Raji (cell line): ENCODE results near the gene MEIS2.

Source experiments
- POLR2A ChIP-seq: IDR thresholded peaks from 2 replicates; pipeline ENCODE4 v1.6.1; 2011; ENCODE audit warnings: low read depth, low read length, control low read depth; ENCODE audit not compliant: insufficient read depth

Gene MEIS2

GRCh38 chr15:36893276-36893675 lies 207.1 kb downstream of the MEIS2 start:
- TF ChIP-seq POLR2A = no peak

GRCh38 chr15:36888011-36888992 lies 212.0 kb downstream of the MEIS2 start:
- TF ChIP-seq POLR2A = no peak

- no peak for TF ChIP-seq POLR2A
Measured at GRCh38 chr15:36887214-36887961, 213.0 kb downstream of the MEIS2 start.

GRCh38 chr15:36886701-36887100 lies 213.6 kb downstream of the MEIS2 start:
- TF ChIP-seq POLR2A = no peak

- TF ChIP-seq POLR2A = no peak
Measured at GRCh38 chr15:36886191-36886590, 214.2 kb downstream of the MEIS2 start.

- no peak for TF ChIP-seq POLR2A
Measured at GRCh38 chr15:36885771-36886170, 214.6 kb downstream of the MEIS2 start.

GRCh38 chr15:36884936-36885635 lies 215.3 kb downstream of the MEIS2 start:
- TF ChIP-seq POLR2A = no peak

GRCh38 chr15:36884518-36884875 lies 215.9 kb downstream of the MEIS2 start:
- no peak for TF ChIP-seq POLR2A

- TF ChIP-seq POLR2A = no peak
Measured at GRCh38 chr15:36883713-36884517, 216.4 kb downstream of the MEIS2 start.

GRCh38 chr15:36882487-36883131 lies 217.7 kb downstream of the MEIS2 start:
- TF ChIP-seq POLR2A = no peak

- TF ChIP-seq POLR2A = no peak
Measured at GRCh38 chr15:36882056-36882455, 218.3 kb downstream of the MEIS2 start.

- no peak for TF ChIP-seq POLR2A
Measured at GRCh38 chr15:36881516-36881915, 218.8 kb downstream of the MEIS2 start.

- TF ChIP-seq POLR2A = no peak
Measured at GRCh38 chr15:36880913-36881460, 219.4 kb downstream of the MEIS2 start.
